Keratinocyte (primary cell): ENCODE measurements around the gene TBC1D7.

Source experiments
- CTCF ChIP-seq, 3 experiments: IDR thresholded peaks in 1 of 3; conservative IDR thresholded peaks in 1 of 3; optimal IDR thresholded peaks in 1 of 3; 2 replicates in 2 of 3; 3 replicates in 1 of 3; pipeline versions ENCODE3 to v1.5.1; 2011; ENCODE audit warnings: low read length in 3 of 3, mild to moderate bottlenecking in 3 of 3, moderate library complexity in 2 of 3, control low read depth in 1 of 3, inconsistent platforms in 1 of 3; ENCODE audit not compliant: insufficient read depth in 2 of 3; ENCODE audit errors: extremely low read depth in 1 of 3
- EZH2 ChIP-seq: IDR thresholded peaks from one replicate; pipeline ENCODE4 v1.6.1; 2012; ENCODE audit warnings: inconsistent platforms, mild to moderate bottlenecking, low read length, moderate library complexity

GRCh38 chr6:13275435-13275989 lies 52.8 kb downstream of the TBC1D7 start:
- no peak for TF ChIP-seq CTCF (optimal IDR thresholded peaks at IDR 0.05 in 1 of 3, IDR thresholded peaks at IDR 0.05 in 1 of 3, conservative IDR thresholded peaks at IDR 0.05 in 1 of 3; ENCODE audit: extremely low read depth in 1 of 3, insufficient read depth in 2 of 3, low read length in 3 of 3)
- TF ChIP-seq EZH2 = no peak
